ENCODE measurements around the gene MAP3K2.

Gene MAP3K2

GRCh38 chr2:127386764-127387654 lies 766 bp downstream of the MAP3K2 start (continued):
- TF ChIP-seq, protein P1, sequence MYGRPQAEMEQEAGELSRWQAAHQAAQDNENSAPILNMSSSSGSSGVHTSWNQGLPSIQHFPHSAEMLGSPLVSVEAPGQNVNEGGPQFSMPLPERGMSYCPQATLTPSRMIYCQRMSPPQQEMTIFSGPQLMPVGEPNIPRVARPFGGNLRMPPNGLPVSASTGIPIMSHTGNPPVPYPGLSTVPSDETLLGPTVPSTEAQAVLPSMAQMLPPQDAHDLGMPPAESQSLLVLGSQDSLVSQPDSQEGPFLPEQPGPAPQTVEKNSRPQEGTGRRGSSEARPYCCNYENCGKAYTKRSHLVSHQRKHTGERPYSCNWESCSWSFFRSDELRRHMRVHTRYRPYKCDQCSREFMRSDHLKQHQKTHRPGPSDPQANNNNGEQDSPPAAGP (tag by site-specific recombination; IDR thresholded peaks at IDR 0.05) = no peak
- peak; percentile 84 for TF ChIP-seq ZBTB26 (tag by site-specific recombination; optimal IDR thresholded peaks at IDR 0.05)
- TF ChIP-seq SP3 (tag by site-specific recombination; IDR thresholded peaks at IDR 0.05) = peak; percentile 53
- TF ChIP-seq KLF7 (tag by site-specific recombination; IDR thresholded peaks at IDR 0.05; ENCODE audit: borderline replicate concordance) = no peak
- TF ChIP-seq MZF1 (tag by site-specific recombination; IDR thresholded peaks at IDR 0.05; ENCODE audit: borderline replicate concordance) = no peak

- ChIA-PET CTCF (interaction anchor here (0.6 to 2.0 kb wide), 4 partner anchors 9 to 37 kb away, joined by 3 to 11 read pairs (median 4); no protein-coding TSS in a partner anchor), POLR2A (interaction anchor here (0.9 kb wide), 1 partner anchor 92 kb away, joined by 4 read pairs; the partner anchor contains the start of gene ERCC3)
- H3K27ac ChIP-seq (ENCODE audit: extremely low read depth, low read depth, low read length) = no peak overlapping the region
- H3K4me3 ChIP-seq (ENCODE audit: low read depth, low read length) = peak overlapping the region; percentile 92
- no peaks in the 10 kb centered on the region for H3K36me3 ChIP-seq (ENCODE audit: control insufficient read depth in 2 of 2, insufficient read depth in 1 of 2, low read length in 2 of 2)
- peaks cover 24% of the 10 kb centered on the region for H3K4me1 ChIP-seq (ENCODE audit: control insufficient read depth, insufficient read depth, low read length)
- no peaks in the 10 kb centered on the region for H3K9me3 ChIP-seq (ENCODE audit: control insufficient read depth, insufficient read depth, low read depth, low read length)
- TF ChIP-seq ZIC2 (tag by site-specific recombination; IDR thresholded peaks at IDR 0.05) (no peak), ZNF677 (tag by site-specific recombination; IDR thresholded peaks at IDR 0.05) (no peak), ZNF837 (tag by site-specific recombination; IDR thresholded peaks at IDR 0.05) (no peak), ZNF707 (tag by site-specific recombination; IDR thresholded peaks at IDR 0.05) (no peak), ZNF521 (tag by site-specific recombination; IDR thresholded peaks at IDR 0.05) (no peak)
- TF ChIP-seq, protein P2, sequence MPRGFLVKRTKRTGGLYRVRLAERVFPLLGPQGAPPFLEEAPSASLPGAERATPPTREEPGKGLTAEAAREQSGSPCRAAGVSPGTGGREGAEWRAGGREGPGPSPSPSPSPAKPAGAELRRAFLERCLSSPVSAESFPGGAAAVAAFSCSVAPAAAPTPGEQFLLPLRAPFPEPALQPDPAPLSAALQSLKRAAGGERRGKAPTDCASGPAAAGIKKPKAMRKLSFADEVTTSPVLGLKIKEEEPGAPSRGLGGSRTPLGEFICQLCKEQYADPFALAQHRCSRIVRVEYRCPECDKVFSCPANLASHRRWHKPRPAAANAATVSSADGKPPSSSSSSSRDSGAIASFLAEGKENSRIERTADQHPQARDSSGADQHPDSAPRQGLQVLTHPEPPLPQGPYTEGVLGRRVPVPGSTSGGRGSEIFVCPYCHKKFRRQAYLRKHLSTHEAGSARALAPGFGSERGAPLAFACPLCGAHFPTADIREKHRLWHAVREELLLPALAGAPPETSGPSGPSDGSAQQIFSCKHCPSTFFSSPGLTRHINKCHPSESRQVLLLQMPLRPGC (tag by site-specific recombination; IDR thresholded peaks at IDR 0.05) = no peak
Measured at GRCh38 chr2:127386246-127386645, 1.5 kb downstream of the MAP3K2 start.

- Histone ChIP-seq H3K9me3 (ENCODE audit: control insufficient read depth, insufficient read depth, low read depth, low read length) (no peaks in the 10 kb centered on the region), H3K4me1 (ENCODE audit: control insufficient read depth, insufficient read depth, low read length) (peaks cover 26% of the 10 kb centered on the region), H3K27ac (ENCODE audit: extremely low read depth, low read depth, low read length) (no peak overlapping the region), H3K36me3 (ENCODE audit: control insufficient read depth in 2 of 2, insufficient read depth in 1 of 2, low read length in 2 of 2) (no peaks in the 10 kb centered on the region), H3K4me3 (ENCODE audit: low read depth, low read length) (no peak overlapping the region)
- ChIA-PET POLR2A (no interaction called here), CTCF (interaction anchor here (0.6 kb wide), 1 partner anchor 19 kb away, joined by 3 read pairs; no protein-coding TSS in a partner anchor)
- TF ChIP-seq HOXD13 (CRISPR knock-in tag; IDR thresholded peaks at IDR 0.05; ENCODE audit: borderline replicate concordance) (no peak), ZNF280D (tag by site-specific recombination; IDR thresholded peaks at IDR 0.05) (no peak), MEIS1 (CRISPR knock-in tag; IDR thresholded peaks at IDR 0.05; ENCODE audit: borderline replicate concordance) (no peak), ZNF140 (tag by site-specific recombination; IDR thresholded peaks at IDR 0.05) (no peak), ZSCAN18 (tag by site-specific recombination; IDR thresholded peaks at IDR 0.05) (no peak), ZNF433 (tag by site-specific recombination; IDR thresholded peaks at IDR 0.05; ENCODE audit: low read depth) (no peak), ZSCAN30 (tag by site-specific recombination; IDR thresholded peaks at IDR 0.05) (no peak)
- TF ChIP-seq, protein P3, sequence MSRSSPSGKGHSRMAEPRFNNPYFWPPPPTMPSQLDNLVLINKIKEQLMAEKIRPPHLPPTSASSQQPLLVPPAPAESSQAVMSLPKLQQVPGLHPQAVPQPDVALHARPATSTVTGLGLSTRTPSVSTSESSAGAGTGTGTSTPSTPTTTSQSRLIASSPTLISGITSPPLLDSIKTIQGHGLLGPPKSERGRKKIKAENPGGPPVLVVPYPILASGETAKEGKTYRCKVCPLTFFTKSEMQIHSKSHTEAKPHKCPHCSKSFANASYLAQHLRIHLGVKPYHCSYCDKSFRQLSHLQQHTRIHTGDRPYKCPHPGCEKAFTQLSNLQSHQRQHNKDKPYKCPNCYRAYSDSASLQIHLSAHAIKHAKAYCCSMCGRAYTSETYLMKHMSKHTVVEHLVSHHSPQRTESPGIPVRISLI (tag by site-specific recombination; IDR thresholded peaks at IDR 0.05) = no peak
- TF ChIP-seq, protein P4, sequence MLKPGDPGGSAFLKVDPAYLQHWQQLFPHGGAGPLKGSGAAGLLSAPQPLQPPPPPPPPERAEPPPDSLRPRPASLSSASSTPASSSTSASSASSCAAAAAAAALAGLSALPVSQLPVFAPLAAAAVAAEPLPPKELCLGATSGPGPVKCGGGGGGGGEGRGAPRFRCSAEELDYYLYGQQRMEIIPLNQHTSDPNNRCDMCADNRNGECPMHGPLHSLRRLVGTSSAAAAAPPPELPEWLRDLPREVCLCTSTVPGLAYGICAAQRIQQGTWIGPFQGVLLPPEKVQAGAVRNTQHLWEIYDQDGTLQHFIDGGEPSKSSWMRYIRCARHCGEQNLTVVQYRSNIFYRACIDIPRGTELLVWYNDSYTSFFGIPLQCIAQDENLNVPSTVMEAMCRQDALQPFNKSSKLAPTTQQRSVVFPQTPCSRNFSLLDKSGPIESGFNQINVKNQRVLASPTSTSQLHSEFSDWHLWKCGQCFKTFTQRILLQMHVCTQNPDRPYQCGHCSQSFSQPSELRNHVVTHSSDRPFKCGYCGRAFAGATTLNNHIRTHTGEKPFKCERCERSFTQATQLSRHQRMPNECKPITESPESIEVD (tag by site-specific recombination; IDR thresholded peaks at IDR 0.05) = no peak
Measured at GRCh38 chr2:127384529-127384928, 3.2 kb downstream of the MAP3K2 start.
